LNCaP clone FGC (cell line): ENCODE data around the gene RSRC1.

ENCODE experiments used
- DNase-seq: peaks from one replicate; pipeline ENCODE4 v3.0.0-alpha.2; 2011; ENCODE audit warnings: low read depth
- H3K4me3 ChIP-seq: 2 replicates; pipeline ENCODE4 v1.5.1; 2011; ENCODE audit warnings: mild to moderate bottlenecking, low read depth, low read length, control low read depth
- TF ChIP-seq, protein P1 (sequence below): IDR thresholded peaks from 2 replicates; pipeline ENCODE4 v1.5.1; 2012; ENCODE audit warnings: mild to moderate bottlenecking; ENCODE audit not compliant: control insufficient read depth, insufficient read depth; ENCODE audit errors: extremely low read depth

RSRC1 gene

GRCh38 chr3:158381262-158381868 lies 271.5 kb downstream of the RSRC1 start:
- no peak overlapping the region for H3K4me3 ChIP-seq
- DNase-seq: peak; percentile 37
- TF ChIP-seq, protein P1, sequence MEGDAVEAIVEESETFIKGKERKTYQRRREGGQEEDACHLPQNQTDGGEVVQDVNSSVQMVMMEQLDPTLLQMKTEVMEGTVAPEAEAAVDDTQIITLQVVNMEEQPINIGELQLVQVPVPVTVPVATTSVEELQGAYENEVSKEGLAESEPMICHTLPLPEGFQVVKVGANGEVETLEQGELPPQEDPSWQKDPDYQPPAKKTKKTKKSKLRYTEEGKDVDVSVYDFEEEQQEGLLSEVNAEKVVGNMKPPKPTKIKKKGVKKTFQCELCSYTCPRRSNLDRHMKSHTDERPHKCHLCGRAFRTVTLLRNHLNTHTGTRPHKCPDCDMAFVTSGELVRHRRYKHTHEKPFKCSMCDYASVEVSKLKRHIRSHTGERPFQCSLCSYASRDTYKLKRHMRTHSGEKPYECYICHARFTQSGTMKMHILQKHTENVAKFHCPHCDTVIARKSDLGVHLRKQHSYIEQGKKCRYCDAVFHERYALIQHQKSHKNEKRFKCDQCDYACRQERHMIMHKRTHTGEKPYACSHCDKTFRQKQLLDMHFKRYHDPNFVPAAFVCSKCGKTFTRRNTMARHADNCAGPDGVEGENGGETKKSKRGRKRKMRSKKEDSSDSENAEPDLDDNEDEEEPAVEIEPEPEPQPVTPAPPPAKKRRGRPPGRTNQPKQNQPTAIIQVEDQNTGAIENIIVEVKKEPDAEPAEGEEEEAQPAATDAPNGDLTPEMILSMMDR: no peak

DNA sequence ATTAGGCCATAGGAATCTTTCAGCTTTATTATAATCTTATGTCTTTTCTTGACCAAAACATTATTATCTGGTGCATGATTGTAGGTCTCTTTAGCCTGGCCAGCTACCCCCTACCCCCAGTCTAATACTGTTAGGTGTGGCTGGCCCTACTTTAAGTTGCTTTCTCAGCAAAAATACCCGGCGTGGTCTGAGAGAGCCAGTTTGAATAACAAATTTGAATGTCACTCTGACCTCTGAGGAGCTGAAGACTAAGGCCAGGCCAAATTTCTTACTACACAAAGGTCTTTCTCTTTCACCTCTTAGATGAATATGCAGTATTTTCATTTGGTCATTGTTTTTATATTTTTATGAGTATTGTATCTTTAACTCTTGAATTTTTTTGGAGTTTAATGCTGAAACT lies 272.6 kb downstream of the RSRC1 start:
- TF ChIP-seq, protein P1: no peak
- DNase-seq: no peak
- H3K4me3 ChIP-seq: no peak overlapping the region

GRCh38 chr3:158384019-158384418 lies 274.1 kb downstream of the RSRC1 start:
- DNase-seq: no peak
- TF ChIP-seq, protein P1: no peak
- H3K4me3 ChIP-seq: no peak overlapping the region

- TF ChIP-seq, protein P1: no peak
- no peak overlapping the region for H3K4me3 ChIP-seq
- no peak for DNase-seq
Observed at GRCh38 chr3:158395421-158395820, 285.5 kb downstream of the RSRC1 start.

GRCh38 chr3:158402590-158402989 lies 292.7 kb downstream of the RSRC1 start:
- no peak overlapping the region for H3K4me3 ChIP-seq
- no peak for DNase-seq
- TF ChIP-seq, protein P1: no peak

- peak; percentile 14 for DNase-seq
- TF ChIP-seq, protein P1: no peak
- no peak overlapping the region for H3K4me3 ChIP-seq
Observed at GRCh38 chr3:158403013-158403412, 293.1 kb downstream of the RSRC1 start.

DNA sequence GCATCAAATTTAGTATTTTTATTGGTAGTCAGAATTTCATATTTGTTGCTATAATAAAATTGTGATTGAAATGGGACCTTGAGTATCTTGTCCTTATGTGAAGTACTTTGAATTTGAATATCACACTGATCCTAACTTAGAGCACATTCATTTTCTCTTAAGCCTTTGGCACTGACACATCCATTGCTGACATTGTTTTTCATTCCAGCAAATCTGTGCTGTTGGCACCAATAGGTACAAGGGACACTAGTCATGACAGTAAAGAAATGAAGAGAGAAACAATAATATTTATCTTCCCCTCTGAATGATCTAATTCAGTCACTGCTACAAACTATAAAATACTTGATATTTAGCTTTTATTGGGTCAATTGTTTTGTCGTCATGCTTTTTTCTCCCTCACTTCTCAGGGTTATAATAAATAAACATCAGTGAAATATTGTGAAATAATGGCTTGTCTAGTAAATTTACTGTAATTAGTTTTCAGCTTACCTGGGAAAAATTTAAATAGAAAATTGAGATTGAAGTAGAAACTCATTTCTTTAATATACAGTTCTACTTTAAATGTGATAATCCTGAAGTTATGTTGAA lies 294.3 kb downstream of the RSRC1 start:
- H3K4me3 ChIP-seq: no peak overlapping the region
- no peak for DNase-seq
- TF ChIP-seq, protein P1: no peak
